HG02678 (cell line): ENCODE results near the gene TMEM242.
A peak's percentile ranks its signal among the peaks of the same experiment; 100 is the strongest.

Experiments
- ATAC-seq: cut with Tn5 transposase; IDR thresholded peaks from one replicate; pipeline ENCODE4 v1.9.1; 2021; ENCODE audit warnings: mild to moderate bottlenecking, moderate library complexity; ENCODE audit not compliant: unreplicated experiment

TMEM242 gene

DNA sequence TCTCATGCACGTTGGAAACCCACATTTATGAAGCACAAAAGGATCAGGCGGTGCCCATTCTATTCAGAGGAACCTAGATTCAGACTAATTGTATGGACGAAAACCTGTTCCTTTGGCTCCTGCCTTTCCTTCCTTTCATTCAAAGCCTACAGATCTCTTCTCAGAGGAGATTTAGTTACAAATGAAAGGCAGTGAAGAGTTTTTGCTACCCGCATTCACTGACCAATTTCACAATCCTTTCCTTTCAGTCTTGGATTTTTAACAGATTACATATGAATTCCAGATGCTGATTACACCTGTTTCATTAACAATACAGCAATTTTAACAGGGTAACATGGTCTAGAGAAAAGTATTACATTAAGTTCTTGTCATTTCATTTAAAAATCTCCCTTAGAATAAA lies 32.0 kb downstream of the TMEM242 start:
- no peak for ATAC-seq

DNA sequence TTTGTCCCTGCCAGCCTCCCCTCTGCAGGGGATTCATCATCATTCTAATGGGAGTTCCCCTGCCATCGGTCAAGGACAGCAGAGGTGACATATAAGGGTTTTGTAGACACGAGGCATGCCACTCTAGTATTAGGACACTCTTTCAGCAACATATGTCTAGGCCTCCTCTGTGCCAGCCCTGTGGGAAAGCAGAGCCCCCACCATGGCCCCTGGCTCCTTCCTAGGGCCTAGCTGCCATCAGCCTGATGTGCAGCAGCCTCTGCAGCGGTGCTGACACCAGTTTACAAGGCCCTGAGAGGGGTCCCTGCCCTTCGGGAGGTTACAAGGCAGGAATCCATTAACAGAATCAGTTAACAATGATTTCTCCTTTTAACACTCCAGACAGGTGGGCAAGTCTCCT lies 32.5 kb downstream of the TMEM242 start:
- no peak for ATAC-seq

DNA sequence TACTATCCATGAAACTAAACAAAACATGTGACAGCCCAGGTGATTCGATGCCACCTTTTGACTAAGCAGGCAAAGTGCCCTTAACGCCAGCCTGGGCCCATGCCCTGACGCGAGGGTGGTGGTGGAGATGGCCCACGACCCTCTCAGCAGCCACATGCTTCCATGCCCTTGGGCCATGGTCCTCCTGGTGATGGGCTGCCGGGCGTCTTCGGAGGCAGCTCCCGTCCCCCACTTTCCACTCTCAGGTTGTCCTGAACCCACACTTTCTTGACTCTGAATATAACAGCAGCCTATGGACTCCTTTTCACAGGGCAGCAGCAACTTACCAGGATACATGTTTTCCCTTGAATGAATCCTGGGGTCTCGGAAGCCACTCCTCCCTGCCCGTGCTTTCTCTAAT lies 33.6 kb downstream of the TMEM242 start:
- ATAC-seq, result no peak

DNA sequence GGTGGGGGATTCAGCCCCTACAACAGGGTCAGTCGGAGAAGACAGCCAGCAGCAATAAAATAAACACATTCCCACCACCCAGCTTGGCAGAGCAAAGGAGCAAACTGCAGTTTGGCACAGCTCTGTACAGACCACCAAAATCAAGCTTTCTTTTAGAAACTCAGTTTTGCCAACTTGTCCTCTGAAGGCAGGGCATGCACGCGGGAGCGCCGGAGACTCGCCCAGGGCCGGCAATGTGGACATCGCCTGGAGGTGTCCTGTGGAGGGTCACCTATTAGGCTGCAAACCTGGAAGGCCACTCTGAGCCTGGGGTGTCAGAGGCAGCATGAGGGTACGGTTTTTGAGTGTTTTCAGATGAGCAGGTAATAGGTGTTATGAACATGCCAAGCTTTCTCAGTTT lies 34.7 kb downstream of the TMEM242 start:
- ATAC-seq, result no peak

DNA sequence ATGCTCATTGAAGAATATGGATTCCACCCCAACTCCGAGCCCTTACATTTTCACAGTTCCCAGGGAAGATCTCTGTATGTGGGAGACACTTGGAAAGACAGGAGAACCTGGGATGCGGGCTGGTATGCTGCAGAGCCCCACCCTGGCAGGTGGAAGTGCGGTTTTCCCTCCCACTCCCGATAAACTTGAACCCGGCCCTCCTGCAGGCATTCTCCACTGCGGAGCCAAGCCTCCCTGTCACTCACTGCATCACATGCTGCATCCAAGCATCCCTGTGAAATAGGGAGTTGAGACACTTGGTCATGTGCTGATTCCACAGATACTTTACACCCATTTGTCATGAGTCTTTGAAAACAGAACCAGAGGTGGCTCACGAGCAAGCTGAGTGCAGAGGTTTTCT lies 35.4 kb downstream of the TMEM242 start:
- ATAC-seq, result no peak

DNA sequence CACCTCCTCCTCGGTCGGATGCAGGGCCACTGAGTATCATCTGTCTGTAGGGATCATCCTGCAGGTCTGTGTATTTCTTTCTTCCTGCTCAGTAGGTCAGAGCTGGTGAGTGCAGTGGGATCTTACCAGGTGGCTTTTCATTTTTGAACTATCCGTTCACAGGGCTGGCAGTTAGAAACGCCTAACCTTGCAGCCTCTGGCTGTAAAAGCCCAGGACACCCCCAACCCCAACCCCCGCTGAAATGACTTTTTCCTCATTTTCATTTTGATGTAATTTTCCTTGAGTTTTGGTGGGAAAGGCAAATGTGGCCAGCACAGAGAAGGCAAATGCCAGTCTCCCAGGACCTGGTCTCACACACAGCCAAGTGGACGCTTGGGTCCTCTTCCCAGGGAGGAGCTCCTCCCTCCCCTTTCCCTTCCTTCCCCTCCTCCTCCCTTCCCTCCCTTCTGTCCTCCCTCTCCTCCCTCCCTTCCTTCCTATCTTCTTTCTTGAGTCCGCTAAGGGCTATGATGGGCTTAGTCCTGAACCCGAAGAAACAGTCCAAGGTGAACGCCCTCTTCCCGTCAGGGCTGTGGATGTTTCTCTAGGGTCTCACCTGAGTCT lies 36.0 kb downstream of the TMEM242 start:
- no peak for ATAC-seq

DNA sequence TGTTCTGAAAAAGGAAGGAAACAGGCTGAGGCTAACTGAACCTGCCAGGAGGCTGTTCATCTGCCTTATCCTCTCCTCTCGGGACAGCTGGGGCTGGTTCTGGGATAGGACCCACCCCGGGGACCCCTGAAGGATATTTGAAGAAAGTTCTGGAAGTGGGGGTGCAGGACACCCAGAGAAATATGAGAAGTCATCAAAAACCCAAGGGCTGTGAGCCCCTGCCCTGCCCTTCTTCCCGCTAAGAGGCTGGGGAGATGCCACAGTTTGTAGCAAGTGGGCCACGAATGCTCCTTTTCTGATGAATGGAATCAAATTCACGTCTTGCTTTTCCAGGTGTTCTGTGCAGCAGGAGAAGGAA lies 37.9 kb downstream of the TMEM242 start:
- no peak for ATAC-seq

DNA sequence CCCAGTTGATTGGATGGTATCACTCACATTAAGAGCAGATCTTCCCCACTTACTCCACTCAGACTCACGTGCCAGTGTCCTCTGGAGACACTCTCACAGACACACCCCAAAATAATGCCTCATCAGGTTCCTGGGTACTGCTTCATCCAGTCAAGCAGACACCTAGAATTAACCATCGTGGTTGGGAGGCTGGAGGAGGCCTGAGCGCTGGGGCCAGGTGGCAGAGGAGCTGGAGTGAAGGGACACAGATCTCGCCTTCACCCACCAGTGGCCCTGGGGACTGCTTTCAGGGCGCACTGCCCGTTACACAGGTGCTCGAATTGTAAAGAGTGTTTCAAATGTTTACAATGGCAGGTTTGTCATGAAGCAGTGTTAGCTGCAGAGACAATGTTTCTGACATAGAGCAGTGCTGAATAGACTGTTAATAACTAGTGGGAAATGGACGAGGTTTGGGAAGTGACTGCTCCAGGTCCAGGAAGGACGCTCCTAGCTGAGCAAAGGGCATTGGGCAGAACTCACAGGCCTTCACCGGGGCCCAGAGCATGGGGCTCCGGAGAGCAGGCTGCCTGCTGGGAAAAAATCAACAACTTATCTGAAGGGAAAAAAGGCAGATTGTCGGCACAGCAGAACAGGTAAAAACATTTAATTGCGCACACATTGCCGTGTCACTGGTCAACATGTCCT lies 38.4 kb downstream of the TMEM242 start:
- ATAC-seq, result no peak

DNA sequence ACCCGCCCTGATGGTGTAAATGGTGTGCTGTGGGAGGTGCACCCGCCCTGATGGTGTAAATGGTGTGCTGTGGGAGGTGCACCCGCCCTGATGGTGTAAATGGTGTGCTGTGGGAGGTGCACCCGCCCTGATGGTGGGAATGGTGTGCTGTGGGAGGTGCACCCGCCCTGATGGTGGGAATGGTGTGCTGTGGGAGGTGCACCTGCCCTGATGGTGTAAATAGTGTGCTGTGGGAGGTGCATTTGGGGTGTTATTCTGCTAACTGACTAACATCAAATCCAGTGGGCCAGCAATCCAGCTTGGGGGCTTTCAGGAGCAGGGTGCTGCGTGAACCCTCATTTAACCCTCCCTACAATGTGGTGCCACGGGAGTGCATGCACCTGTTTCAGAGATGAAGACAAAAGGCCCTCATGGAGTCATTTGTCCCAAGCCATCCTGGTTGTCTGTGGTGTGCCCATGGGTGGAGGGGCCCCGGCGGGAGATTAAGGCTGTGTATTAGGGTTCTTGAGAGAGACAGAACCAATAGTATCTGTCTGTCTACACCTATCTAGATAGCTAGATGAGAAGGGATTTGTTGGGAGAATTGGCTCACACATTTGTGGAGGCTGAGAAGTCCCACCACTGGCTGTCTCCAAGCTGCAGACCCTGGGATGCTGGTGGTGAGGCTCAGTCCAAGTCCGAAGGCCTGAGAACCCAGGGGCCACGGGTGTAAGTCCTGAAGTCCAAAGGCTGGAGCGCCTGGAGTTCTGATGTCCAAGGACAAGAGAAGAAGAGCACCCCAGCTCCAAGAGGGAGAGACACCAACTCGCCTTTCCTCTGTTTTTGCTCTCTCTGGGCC lies 39.2 kb downstream of the TMEM242 start:
- no peak for ATAC-seq

DNA sequence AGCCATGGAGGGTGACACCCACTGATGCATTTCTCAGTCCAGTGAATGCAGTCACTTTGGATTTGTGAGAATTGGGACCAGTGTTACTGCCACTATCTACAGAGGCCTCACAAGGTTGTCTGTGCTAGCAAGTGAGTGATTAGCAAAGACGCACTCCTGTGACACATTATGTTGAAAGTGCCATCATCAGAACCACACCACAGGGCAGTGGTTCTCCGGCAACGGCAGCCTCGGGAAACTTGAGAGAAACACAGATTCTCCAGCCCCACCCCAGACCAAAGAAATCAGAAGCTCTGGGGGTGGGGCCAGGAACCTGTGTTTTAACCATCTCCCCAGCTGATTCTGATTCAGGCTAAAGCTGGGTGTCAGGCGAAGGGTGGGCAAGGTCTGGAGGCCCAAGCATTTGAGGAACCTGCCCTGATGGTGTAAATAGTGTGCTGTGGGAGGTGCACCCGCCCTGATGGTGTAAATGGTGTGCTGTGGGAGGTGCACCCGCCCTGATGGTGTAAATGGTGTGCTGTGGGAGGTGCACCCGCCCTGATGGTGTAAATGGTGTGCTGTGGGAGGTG lies 39.9 kb downstream of the TMEM242 start:
- ATAC-seq, result no peak

DNA sequence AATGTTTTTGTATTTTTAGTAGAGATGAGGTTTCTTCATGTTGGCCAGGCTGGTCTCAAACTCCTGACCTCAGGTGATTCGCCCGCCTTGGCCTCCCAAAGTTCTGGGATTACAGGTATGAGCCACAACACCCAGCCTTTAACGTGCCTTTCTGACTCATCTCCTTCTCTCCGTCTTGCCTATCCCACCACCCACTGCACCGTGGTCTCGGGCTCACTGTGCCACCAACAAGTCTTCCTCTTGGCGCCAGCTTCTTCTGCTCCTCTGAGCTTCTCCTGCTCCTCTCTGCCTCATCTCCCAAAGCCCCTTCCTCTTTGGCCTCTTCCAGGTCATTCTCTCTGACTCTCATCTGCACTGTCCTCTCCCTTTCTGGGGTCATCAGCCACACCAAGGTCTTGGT lies 41.0 kb downstream of the TMEM242 start:
- ATAC-seq, result no peak

DNA sequence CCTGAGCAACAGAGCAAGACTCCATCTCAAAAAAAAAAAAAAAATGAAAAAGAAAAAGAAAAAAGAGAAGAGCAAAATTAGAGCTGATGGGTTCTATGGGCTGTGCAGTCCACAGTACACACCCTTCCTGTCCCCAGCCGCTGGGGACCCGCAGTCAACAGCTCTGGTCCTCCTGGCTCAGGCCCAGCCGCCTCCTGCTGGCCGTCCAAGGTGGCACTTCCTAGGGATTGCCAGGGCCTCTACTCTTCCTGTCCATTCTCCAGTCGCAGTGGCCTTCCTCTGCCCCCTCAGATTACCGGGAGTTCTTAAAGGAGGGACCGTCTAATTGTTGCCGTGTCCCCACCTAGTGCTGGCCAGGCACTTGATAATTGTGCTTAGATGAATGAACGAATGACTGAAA lies 41.7 kb downstream of the TMEM242 start:
- ATAC-seq, result no peak

DNA sequence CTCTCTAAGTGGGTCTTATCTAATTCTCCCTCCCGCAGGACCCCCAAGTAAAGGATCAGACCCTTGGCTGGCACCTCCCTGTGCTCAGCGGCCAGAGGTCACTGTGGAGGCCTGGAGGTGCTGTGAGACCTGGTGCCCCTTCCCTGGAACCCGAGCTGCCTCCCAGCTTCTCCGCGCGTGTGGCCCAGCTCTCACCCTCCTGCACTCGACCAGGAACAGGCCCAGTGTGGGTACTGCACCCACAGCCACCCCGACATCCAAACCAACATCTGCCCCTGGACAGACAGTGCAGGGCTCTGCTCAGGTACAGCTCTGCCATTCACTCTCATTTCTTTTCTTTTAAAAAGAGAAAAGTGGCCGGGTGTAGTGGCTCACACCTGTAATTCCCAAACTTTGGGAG lies 42.4 kb downstream of the TMEM242 start:
- ATAC-seq, result no peak

DNA sequence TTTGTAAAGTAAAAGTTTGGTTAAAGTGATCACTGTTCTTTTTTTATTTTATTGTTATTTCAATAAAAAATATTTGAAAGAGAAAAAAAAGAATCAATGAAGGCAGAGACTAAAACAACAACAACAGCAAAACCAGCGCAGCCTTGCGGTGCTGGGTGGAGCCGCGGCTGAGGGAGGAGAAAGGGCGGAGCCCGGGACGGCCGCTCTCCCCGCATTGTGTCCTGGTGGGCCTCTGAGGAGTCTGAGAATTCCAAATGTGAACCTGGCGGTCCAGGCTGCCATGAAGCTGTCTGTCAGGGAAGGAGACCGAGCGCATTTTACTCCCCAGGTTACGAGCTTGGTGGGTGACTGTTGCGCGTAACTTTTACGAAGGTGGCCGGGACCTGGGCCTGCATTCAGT lies 43.2 kb downstream of the TMEM242 start:
- ATAC-seq, result no peak

DNA sequence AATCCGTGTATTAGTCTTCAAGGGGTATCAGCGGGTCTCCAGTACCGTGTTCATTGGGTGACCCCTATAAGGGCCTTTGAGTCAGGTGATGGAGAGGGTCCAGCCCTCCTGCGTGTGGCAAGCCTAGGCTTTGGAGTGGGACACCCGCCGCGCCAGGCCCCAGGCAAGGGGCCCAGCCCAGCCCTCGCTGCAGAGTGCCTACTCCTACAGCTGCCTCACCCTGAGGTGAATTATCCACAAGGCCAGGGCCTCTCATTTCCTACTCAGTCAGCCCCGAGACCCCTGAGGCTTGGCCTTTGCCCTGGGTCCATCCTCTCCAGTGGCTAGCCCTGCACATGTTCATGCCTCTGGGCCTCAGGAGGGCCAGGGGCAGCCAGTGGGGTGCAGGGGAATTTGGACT lies 45.1 kb downstream of the TMEM242 start:
- ATAC-seq, result no peak

DNA sequence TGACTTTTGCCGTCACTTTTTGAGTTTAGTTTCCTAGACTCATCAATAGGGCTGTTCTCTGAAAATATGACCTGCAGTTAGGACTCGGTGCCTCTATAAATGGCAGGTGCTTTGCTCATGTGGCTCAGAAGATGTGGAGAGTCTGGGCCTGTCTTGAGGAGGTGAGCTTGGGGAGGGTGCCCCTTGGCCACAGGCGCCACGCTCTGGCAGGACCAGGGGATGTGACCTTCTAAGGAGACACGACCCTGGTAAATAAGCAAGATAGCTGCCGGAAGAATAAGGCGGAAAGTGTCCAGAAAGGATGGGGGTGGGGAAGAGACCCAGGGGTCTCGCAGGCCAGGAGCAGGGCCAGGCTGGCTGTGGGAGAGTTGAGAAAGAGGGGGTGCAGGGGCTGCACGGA lies 46.6 kb downstream of the TMEM242 start:
- ATAC-seq, result no peak

DNA sequence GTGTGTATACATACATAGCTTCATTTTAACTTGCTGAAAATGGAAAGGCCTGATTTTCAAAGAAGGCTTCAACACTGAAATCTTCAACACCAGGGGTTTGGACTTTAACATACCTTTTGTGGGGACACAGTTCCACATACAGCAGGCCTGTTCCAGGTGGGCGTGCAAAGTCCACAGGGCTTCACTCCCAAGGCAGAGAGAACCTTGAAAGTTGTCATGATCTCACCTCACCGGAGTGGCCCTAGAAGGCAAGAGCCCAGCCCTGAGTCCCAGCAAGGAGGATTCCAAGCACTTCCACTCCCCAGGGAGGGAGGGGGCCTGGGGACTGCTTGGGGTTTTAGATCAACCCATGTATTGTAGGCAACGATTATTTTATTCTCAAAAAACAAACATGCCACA lies 47.2 kb downstream of the TMEM242 start:
- no peak for ATAC-seq

DNA sequence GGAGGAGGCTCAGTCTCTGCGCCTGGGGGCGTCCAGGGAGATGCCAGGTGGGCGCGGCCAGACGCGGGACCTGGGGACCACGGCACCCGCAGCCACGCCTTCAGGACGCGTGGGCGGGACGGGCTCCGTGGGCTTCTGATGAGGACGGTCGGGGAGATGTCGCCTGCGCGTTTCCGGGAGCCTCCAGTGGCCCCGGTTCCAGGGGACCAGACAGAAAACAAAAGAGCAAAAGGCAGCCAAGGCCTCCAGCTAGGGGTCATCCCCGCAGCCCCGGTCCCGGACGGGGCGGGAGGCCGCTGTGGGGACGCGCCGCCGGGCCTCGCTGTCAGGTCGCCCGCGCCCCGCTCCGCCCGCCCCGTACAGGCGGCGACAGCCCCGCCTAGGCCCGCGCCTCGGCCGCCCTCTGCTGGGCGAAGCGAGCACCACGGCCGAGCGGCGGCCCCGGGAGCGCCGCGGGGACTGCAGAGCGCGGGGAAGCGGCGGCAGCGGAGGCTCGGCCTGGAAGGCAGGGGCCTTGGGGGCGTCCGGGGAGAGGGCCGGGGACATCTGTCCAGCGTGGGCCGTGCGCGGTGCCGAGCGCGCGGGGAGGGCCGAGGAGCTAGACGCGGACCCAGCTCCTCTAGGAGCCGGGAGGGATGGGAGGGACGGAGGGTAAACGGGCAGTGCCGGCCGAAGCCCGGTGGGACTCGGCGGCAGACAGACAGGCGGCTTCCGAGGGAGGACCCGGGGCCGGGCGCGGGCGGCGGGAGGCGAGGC lies 48.7 kb downstream of the TMEM242 start:
- ATAC-seq, result peak; percentile 92

DNA sequence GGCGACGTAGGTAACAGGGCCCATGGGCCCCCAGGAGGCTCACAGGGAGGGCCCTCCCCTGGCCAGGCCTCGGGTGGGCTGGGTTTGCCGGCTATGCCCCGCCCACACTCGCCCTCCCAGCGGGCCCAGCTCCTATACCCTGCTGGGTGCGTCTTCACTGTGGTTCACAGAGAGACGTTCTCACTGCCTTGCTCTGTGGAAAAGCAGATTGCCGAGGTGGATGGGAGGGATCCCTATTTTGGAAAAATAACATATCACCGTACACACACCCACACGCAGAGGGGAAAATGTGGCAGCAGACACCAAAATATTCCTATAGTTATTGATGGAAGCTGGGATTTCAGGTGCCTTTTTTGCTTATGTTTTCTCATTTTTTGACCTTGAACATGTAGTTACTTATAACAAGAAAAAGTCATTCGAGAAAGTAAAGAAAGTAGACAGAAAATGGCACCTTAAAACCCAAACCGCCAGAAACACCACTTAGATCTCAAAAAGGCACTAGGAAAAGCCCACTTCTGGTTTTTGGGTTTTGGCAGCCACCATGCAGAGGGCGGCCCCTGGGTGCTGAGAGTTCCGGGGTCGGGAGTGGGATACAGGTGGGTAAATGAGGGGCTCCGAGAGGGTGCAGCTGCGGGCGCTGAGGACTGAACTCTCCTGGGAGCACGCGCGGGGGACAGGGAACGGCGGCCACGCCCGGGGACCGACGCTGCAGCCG lies 49.4 kb downstream of the TMEM242 start:
- peak; percentile 37 for ATAC-seq
